Liver (tissue), 3 donors: Measurements from ENCODE around the gene GARIN1A.

Source experiments
- ATF3 ChIP-seq: IDR thresholded peaks from 2 replicates; pipeline ENCODE4 v1.6.1; 2016; ENCODE audit warnings: antibody characterized with exemption
- EGR1 ChIP-seq, 2 donors: IDR thresholded peaks; 2 replicates each; pipeline ENCODE4 v1.6.1; 2016 to 2018; ENCODE audit warnings: antibody characterized with exemption in 2 of 2, low read depth in 2 of 2
- FOXA1 ChIP-seq: IDR thresholded peaks from 2 replicates; pipeline ENCODE4 v1.6.1; 2016; ENCODE audit warnings: antibody characterized with exemption
- JUND ChIP-seq, 2 donors: IDR thresholded peaks; 2 replicates each; pipeline ENCODE4 v1.6.1; 2016; ENCODE audit warnings: antibody characterized with exemption in 2 of 2
- NR2F2 ChIP-seq: IDR thresholded peaks from 2 replicates; pipeline ENCODE4 v1.6.1; 2016; ENCODE audit warnings: antibody characterized with exemption
- RAD21 ChIP-seq, 2 donors: IDR thresholded peaks; 2 replicates each; pipeline ENCODE4 v1.6.1; 2016; ENCODE audit warnings: antibody characterized with exemption in 2 of 2, mild to moderate bottlenecking in 2 of 2
- SP1 ChIP-seq: IDR thresholded peaks from 2 replicates; pipeline ENCODE4 v1.6.1; 2018; ENCODE audit warnings: antibody characterized with exemption, mild to moderate bottlenecking
- TAF1 ChIP-seq: conservative IDR thresholded peaks from 2 replicates; pipeline ENCODE4 v1.6.1; 2016; ENCODE audit warnings: antibody characterized with exemption, mild to moderate bottlenecking
- YY1 ChIP-seq: IDR thresholded peaks from 2 replicates; pipeline ENCODE4 v1.6.1; 2016; ENCODE audit warnings: antibody characterized with exemption, mild to moderate bottlenecking
- ZBTB33 ChIP-seq: IDR thresholded peaks from 2 replicates; pipeline ENCODE4 v1.6.1; 2016; ENCODE audit warnings: antibody characterized with exemption
- TF ChIP-seq, protein P1 (sequence below): fragments of 150-350 bp; IDR thresholded peaks from 2 replicates; pipeline ENCODE4 v1.5.1; 2017; ENCODE audit warnings: improper control_type of control experiment, low read depth, low read length; ENCODE audit not compliant: missing input control
- TF ChIP-seq, protein P2 (sequence below): IDR thresholded peaks from 2 replicates; pipeline ENCODE4 v1.6.1; 2016; ENCODE audit warnings: antibody characterized with exemption, mild to moderate bottlenecking
- TF ChIP-seq, protein P3 (sequence below): IDR thresholded peaks from 2 replicates; pipeline ENCODE4 v1.6.1; 2016; ENCODE audit warnings: antibody characterized with exemption
- donor health status: healthy.
- donor health status: healthy.

- TF ChIP-seq, protein P1, sequence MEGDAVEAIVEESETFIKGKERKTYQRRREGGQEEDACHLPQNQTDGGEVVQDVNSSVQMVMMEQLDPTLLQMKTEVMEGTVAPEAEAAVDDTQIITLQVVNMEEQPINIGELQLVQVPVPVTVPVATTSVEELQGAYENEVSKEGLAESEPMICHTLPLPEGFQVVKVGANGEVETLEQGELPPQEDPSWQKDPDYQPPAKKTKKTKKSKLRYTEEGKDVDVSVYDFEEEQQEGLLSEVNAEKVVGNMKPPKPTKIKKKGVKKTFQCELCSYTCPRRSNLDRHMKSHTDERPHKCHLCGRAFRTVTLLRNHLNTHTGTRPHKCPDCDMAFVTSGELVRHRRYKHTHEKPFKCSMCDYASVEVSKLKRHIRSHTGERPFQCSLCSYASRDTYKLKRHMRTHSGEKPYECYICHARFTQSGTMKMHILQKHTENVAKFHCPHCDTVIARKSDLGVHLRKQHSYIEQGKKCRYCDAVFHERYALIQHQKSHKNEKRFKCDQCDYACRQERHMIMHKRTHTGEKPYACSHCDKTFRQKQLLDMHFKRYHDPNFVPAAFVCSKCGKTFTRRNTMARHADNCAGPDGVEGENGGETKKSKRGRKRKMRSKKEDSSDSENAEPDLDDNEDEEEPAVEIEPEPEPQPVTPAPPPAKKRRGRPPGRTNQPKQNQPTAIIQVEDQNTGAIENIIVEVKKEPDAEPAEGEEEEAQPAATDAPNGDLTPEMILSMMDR: no peak
- TF ChIP-seq SP1 (no peak), JUND (IDR thresholded peaks at IDR 0.05) (no peak), TAF1 (no peak), EGR1 (IDR thresholded peaks at IDR 0.05; ENCODE audit: low read depth in 2 of 2) (no peak), RAD21 (IDR thresholded peaks at IDR 0.05) (no peak), ZBTB33 (no peak), NR2F2 (no peak), YY1 (no peak), FOXA1 (no peak), ATF3 (no peak)
- TF ChIP-seq, protein P2, sequence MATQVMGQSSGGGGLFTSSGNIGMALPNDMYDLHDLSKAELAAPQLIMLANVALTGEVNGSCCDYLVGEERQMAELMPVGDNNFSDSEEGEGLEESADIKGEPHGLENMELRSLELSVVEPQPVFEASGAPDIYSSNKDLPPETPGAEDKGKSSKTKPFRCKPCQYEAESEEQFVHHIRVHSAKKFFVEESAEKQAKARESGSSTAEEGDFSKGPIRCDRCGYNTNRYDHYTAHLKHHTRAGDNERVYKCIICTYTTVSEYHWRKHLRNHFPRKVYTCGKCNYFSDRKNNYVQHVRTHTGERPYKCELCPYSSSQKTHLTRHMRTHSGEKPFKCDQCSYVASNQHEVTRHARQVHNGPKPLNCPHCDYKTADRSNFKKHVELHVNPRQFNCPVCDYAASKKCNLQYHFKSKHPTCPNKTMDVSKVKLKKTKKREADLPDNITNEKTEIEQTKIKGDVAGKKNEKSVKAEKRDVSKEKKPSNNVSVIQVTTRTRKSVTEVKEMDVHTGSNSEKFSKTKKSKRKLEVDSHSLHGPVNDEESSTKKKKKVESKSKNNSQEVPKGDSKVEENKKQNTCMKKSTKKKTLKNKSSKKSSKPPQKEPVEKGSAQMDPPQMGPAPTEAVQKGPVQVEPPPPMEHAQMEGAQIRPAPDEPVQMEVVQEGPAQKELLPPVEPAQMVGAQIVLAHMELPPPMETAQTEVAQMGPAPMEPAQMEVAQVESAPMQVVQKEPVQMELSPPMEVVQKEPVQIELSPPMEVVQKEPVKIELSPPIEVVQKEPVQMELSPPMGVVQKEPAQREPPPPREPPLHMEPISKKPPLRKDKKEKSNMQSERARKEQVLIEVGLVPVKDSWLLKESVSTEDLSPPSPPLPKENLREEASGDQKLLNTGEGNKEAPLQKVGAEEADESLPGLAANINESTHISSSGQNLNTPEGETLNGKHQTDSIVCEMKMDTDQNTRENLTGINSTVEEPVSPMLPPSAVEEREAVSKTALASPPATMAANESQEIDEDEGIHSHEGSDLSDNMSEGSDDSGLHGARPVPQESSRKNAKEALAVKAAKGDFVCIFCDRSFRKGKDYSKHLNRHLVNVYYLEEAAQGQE: no peak
- TF ChIP-seq, protein P3, sequence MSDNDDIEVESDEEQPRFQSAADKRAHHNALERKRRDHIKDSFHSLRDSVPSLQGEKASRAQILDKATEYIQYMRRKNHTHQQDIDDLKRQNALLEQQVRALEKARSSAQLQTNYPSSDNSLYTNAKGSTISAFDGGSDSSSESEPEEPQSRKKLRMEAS: no peak
Observed at GRCh38 chr7:128662091-128662490, 10.0 kb upstream of the GARIN1A start.
